Stimulated activated naive CD4-positive, alpha-beta T cell treated with Interleukin-2 at 50 U/mL for 16 hours (primary cell): ENCODE results near the gene BANF2.
"Not testable (repeated sequence)": the region's sequence is repeated elsewhere in the genome, so short reads cannot be mapped to it uniquely, and the experiment has no call there.

ENCODE experiments used
- DNase-seq: peaks from one replicate; lab custom pipeline; 2025; lab: John Stamatoyannopoulos, UW

BANF2 gene

DNA sequence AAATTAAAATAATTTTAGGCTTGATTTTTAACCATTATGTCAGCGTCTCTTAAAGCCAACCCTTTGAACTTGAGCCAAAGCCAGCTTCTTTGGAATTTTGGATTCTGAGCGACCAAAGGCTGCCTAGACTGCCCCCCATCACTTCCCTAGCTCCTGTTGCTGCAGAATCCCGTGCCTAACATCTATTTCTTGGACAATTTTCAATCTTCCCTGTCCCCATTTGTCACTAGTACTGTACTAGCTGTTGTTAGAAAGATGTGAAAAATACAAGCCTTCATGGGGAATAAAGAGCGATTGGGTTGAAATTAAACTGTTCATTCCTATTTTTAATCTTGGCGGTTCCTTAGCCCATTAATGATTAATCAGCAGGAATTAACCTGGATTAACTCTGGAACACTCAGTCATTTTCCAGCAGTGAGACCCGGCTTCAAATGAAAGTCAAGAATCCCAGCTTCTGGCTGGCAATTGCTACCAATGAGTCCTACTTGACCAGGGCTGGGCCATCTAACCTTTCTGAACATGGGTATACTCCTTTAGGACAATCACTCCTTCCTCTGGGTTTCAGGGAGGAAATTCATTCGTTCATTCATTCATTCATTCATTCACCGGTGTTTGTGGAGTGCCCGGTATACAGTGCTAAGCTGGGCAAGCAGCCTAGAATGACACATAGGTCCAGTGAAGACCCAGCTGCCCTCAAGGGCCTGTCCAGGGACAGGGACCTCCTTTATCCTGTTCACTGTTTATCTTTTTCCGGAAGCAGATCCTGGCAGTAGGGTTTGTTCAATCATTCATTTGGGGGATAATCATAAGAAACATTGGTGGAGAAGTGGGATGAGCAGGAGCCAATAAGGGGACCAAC, 16.3 kb upstream of the BANF2 start:
- no peak for DNase-seq

DNA sequence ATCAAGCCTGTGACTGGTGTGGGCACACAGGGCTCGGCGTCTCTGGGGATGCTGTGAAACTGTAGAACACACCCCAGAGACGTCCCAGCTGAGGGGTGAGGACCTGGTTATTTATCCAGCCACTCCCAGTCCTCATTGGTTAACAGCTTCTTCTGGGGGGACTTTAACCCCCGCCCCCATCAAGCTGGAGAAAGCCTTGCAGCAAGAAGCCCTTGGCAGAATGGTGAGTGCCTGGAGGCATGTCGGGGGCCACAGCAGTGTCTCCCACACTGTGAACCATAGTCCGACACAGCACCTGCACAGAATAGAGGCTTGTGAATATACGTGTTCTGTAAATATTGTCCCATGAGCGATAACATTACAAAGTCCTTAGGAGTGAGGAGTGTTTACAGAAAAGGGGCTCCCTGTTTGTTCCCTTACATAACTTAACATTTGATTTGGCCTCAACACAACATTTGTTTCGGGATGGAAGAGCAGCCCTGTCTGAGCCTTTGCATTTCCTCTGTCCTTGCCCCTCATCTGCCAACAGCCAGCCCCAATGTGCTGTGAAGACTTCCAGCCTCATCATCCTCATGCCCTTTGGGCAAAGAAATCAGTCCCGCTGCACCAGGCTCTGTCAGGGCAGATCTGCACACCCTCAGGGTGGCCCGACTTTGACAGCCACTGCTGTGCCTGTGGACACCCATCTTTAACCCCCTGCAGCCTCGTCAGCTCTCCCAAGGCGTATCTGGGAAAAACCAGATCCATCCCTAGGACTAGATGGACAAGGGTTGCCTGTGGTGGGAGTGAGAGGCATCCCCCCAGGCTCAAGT, 15.5 kb upstream of the BANF2 start:
- no peak for DNase-seq

DNA sequence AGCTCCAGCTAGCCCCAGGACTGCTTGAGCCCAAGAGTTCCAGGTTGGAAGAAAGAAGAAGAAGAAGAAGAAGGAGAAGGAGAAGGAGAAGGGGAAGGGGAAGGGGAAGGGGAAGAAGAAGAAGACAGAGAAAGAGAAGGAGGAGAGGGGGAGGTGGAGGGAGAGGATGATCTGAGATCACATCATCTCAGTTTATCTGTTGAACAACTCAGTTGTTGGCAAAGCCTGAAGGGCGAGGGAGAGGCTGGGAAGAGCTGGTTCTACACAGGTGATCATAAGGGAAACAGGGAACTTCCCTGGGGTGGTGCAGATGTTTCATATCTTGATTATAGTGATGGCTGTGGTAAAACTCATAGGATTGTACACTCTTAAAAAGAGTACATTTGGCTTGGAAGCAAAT, 14.6 kb upstream of the BANF2 start:
- no peak for DNase-seq

DNA sequence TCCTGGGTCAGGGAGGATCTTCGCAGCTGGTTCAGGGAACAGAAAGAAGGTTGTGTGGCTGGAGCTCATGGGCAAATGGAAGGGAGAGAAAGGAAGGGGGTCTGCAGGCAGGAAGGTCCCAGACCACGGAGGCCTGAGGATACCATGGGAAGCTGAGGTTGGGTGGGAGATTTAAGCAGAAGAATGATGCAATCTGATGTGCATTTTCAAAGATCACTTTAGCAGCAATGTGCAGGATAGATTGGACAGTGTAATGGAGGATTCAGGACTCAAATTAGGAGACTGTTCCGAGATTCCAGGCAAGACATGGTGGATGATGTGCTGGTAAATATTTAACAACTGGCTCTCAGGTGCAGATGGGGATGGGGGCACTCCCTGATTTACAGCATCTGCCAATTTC, 12.0 kb upstream of the BANF2 start:
- DNase-seq, result no peak

DNA sequence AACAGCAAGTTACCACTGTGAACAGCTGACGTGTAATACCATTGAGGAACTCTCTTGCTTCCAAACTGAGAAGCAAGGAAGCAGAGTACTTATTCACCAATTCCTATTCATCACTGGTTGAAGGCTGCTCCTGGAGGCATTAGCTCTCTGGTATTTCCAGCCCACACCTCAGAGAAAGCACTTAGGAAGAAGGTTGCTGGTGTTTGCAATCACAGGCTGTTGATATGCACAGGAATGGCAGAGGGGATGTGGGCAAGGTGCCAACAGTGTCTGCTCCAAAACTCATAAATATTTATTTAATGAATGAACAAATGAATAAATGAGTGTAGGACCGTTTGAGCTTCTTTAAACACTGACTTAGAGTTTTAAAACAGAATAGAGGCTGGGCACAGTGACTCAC, 10.8 kb upstream of the BANF2 start:
- no peak for DNase-seq

DNA sequence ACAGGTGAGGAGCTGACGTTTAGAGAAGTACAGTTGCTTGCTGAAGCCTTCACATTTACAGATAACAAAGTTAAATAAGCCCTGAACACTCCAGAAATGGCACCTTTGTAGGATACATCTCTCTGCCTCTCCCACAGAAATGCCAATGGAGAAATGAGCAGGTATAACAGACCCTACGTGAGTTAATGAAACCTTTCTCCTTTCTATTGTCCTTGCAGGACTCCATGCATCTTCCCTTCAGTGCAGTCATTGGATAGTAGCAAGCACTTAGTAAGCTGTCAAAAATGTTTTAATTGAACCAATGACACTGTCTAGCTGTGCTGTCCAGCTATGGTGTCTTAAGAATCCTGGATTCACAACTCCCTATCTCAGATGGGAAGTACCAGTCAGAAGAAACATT, 9.6 kb upstream of the BANF2 start:
- no peak for DNase-seq

DNA sequence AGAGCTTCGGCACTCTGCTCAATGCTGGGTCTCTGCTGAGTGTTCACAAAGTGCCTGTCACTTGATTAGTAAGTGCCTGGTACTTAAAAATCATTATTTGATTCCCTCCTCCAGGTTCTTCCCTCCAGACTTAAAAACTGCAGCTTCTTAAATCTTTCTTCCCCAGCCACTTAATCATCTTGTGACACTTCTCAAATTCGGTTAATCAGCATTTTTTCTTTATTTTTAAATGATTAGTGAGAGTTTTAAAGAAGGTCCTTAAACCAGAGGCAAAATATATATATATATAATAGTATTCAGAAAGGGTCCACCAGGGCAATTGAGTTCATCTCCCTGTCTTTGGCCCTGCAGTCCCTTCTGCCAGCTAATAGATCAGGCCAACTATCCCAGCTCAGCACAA, 8.0 kb upstream of the BANF2 start:
- no peak for DNase-seq

DNA sequence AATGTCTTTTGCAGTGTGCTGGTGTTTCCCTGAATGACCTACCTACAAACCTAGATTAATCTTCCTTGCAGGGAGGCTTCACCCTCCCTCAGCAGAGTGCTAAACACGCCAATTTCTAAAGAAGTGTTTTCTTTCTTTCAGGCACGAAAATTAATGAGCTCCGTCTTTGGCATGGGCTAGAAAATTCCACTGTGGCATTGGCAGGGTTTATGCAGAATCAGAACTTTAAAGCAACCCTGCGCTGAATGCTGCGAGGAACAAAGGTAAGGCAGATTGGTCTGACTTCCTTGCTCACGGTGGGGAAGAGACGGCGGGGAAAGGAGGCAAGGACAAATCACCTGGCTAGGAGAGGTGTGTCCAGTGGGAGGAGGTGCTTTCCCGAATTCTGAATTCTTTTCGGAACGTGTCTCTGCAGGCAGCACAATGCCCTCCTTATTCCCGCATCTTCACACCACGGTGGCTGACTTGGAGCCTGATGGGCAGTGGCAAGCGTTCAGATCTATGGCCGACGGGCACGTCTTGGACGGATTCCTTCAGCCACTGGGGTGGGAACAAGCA, 6.2 kb upstream of the BANF2 start:
- no peak for DNase-seq

DNA sequence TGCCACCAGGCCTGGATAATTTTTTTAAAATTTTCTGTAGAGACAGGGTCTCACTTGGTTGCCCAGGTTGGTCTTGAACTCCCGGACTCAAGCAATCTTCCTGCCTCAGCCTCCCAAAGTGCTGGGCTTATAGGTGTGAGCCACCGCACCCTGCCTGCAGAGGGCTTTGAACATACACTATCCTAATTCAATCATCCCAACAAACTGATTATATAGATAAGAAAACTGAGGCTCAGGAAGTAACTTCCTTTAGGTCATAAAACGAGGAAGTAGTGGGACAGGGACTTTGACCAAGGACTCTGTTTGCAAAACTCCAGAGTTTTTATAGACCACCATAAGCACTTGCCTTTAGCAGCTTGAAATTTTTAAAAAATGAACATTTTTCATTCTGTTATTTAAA, 5.0 kb upstream of the BANF2 start:
- no peak for DNase-seq

DNA sequence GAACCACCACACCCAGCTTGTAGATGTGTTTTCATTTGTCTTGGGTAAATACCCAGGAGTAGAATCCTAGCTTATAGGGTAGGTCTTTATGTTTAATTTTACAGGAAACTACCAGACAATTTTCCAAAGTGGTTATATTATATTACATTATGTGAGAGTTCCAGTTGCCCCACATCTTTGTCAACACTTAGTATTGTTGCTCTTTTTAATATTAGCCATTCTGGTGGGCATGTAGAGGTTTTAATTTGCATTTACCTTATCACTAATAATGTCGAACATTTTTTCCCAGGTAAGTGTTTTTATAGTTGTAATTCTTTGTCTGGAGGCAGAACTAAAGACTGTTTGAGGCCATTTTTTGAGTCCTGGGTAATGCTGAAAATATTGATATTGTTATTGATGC, 3.5 kb upstream of the BANF2 start:
- no peak for DNase-seq

DNA sequence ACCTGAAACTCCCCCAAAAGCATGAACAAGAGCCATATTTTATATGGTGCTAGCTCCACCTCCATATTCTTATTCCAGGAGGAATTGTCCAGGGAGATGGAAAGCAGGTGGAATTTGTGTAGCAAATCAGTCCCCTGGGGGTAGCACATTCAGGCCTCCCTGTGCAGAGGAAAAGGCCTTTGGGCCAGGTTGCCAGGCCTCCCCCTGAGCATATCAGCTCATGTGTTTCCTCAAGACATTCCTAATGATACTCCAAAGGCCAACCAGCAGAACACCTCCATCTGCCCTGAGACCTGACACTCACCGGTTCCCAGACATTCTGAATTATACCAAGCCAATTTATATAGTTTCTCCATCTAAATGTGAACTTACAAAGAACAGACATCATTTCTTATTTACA, 2.6 kb upstream of the BANF2 start:
- DNase-seq, result no peak

DNA sequence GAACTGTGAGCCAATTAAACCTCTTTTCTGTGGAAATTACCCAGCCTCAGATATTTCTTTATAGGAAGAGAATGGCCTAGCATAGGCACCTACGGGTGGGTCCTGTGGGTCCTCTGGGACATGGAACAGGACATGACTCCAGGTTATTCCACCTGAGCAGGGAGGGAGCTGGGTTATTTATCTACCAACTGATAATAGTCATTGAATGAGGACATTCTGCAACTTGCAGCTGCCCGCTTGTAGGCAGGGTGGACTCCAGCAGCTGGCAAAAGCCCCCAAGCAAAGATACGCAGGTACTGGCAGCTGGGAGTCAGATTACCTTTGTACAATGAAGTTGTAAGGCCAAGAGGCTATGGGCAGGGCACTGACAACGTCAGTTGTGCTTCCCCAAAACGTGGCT, 1.4 kb upstream of the BANF2 start:
- DNase-seq, result no peak

DNA sequence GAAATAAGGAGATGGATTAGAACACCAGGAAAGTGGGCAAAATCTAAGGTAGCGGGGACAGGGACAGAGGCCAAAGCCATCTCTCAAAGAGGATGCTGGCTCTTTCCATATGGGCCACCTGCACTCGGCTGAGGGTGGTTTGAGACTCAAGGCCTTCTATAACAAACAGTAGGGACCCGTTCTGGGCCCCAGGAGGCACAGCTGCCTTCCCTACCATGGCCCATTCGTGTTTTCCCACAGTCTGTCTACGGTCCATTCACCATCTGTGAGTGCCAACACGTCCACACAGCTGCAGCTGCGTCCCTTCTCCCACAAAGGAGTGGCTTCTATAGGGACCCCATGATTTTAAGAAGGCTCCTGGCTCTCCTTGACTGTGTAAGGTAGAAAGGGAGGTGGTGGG, 871 bp downstream of the BANF2 start:
- DNase-seq, result no peak

DNA sequence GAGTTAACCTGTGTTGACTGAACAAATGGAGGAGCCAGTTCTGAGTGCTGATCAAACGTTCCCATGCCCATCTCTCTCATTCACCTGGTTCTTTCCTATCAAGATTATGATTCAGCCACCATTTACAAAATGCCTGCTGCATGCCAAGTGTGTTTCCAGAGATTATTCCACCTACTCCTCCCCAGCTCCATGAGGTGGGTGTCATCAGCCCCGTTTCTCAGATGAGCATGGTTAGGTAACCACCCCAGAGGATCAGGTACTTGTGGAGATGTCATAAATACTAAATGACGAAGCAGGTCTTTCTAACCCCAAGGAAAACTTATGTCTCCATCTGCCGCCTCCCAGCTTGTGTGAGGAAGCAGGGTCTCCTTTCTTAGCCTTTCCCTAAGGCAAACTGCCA, 2.1 kb downstream of the BANF2 start:
- no peak for DNase-seq

DNA sequence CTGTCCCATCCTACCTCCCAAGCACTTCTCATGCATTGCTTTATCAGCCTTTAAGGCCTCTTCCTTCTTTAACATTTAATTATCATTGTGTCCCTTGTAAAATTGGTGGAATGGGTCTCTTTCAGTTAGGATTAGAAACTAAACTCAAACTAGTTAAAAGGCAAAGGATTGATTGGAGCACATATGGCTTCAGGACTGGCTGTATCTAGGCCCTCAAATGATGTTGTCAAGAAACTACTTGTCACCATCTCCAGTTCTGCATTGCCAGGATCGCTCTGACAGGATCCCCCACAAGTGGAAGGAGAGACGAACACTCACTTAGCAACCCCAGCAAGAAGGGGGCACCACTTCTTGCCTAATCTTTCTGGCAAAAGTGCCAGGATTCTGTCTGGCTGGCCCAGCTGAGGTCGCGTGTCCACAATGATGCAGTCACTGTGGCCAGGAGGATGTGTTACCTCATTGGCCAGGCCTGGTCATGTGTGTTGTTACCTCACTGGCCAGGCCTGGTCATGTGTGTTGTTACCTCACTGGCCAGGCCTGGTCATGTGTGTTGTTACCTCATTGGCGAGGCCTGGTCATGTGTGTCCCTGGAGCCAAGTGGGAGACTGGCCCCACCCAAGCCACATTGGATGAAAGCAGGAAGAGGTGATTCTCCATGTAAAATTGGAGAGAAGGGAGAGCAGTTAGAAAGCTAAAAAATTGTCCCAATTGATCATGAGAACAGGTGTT, 5.0 kb downstream of the BANF2 start:
- DNase-seq, result no peak

DNA sequence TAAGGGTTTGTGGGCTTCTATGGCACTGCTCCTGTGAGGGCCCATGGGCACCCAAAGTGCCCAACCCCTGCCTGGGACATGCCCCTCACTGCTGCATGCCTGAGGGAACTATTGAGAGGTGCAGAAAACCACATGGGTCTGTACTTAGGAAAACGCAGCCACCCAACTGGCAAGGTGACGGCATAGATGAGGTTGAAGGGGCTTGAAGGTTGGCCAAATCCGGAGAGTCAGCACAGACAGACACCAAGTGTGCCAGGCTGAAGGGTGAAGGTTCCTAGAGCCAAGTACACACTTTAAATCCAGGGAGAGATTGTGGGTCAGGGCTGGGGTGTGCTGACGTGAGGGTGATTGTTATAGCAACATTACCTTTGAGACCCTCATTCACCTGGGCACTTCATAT, 6.2 kb downstream of the BANF2 start:
- DNase-seq, result no peak

DNA sequence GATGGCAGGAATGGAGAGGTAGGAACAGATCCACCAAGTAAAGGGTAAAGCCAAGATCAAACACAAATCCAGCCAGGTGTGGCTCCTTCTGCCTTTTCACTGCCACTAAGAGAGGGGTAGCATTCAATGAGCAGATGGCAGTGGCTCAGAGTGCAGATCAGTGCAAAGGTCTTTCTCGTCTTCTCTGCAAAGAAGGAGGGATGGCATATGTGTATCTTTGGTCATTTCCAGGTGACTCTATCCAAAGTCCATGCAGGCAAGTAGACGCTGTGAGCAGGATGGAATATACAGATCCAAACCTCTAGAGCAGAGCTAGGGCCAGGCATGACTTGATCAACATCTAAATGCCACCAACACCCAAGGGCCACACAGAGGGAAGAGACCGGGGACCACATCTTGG, 6.9 kb downstream of the BANF2 start:
- DNase-seq, result no peak

DNA sequence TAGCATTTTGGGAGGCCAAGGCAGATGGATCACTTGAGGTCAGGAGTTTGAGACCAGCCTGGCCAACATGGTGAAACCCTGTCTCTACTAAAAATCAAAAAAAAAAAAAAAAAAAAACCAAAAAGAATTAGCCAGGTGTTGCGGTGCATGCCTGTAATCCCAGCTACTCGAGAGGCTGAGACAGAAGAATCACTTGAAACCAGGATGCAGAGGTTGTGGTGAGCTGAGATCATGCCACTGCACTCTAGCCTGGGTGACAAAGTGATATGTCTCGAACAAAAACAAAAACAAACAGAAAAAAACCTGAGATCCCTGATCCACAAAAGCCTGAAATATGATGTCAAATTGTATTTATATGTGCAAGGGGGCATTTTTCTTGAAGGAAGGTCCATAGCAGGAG, 8.2 kb downstream of the BANF2 start:
- DNase-seq, result not testable (repeated sequence)

DNA sequence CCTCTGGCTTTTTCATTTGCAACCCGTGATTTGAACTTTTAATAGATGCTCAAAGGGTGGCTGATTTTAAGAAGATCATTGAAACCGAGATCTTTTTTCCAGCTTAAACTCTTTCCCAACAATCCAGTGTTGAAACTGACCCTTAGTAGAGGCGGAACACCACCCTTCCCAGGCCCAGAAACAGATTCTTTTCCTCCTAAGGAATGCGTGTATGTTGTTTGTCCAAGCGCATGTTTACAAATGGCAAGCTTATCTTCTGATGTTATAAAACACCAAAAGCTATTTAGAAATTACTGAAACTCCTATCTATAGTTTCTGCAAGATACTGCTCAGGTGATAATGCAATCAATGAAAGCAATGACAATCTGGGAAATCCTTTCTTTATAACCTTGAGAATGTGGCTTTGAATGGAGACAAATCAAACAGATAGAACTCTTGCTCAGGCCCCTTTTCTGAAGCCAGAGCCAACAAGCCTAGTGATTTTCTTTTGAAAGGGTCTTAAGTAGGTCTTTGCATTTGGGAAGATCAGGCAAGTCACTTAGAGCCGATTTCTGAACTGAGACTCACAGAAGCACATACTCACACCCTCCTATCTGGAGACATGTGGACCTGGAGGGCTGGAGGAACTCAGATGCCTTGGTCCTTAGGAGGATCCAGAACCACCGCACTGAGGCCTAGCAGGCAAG, 9.1 kb downstream of the BANF2 start:
- DNase-seq, result no peak

DNA sequence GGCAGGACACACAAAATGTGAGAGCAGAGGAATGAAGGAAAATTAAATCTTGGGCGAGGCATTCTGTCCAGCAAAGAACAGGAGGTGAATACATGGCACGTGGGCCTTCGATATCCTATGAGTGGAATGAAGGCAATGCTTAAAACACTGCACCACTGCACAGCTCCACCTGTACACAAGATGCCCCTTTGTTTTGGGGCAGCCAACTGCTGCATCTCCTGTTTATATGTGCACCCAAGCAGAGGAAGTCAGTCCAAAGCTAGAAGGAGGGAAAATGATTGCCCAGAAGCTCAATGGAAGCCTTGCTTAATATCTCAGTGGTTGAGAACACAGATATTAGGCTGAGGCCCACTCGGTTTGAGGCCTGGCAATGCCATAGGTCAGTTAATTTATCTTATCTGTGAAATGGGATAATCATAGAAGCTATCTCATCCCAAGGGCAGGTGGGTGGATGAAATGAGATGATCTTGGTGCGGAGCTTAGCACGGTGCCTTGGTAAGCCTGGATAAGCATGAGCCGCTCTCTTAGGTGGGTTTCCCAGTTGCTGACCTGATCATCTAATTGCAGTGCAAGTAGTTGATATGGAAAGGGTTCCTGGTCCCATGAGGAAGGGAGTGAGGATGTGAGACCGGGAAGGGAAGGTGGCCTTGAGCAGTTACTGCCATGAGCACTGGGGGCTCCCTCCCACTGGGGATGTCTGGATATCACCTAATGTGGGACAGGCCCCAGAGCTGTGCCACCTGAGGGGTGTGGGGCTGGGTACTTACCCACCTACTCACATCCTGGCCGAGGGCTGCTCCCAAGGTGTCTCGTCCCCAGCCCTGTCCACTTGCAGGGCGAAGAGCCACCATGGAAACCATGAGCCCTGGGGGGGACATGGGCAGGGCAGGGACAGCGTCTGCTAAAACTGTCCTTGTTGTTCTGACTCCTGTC, 9.9 kb downstream of the BANF2 start:
- DNase-seq, result no peak
